C4-2B (cell line): ENCODE results near the gene RAB44.

ENCODE experiments used
- H3K27ac ChIP-seq: fragments of 450-650 bp; 2 replicates; pipeline ENCODE4 v1.5.1; 2017
- ZFX ChIP-seq: fragments of 450-650 bp; IDR thresholded peaks from 2 replicates; pipeline ENCODE4 v1.6.1; 2017
- TF ChIP-seq, protein P1 (sequence below): fragments of 450-650 bp; conservative IDR thresholded peaks from 2 replicates; pipeline ENCODE4 v1.5.1; 2017; ENCODE audit warnings: mild to moderate bottlenecking

RAB44 gene

GRCh38 chr6:36685166-36685924 lies 12.3 kb upstream of the RAB44 start:
- TF ChIP-seq ZFX: no peak
- TF ChIP-seq, protein P1, sequence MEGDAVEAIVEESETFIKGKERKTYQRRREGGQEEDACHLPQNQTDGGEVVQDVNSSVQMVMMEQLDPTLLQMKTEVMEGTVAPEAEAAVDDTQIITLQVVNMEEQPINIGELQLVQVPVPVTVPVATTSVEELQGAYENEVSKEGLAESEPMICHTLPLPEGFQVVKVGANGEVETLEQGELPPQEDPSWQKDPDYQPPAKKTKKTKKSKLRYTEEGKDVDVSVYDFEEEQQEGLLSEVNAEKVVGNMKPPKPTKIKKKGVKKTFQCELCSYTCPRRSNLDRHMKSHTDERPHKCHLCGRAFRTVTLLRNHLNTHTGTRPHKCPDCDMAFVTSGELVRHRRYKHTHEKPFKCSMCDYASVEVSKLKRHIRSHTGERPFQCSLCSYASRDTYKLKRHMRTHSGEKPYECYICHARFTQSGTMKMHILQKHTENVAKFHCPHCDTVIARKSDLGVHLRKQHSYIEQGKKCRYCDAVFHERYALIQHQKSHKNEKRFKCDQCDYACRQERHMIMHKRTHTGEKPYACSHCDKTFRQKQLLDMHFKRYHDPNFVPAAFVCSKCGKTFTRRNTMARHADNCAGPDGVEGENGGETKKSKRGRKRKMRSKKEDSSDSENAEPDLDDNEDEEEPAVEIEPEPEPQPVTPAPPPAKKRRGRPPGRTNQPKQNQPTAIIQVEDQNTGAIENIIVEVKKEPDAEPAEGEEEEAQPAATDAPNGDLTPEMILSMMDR: no peak
- no peak overlapping the region for H3K27ac ChIP-seq

GRCh38 chr6:36685926-36686667 lies 11.5 kb upstream of the RAB44 start:
- no peak overlapping the region for H3K27ac ChIP-seq
- TF ChIP-seq ZFX: no peak
- TF ChIP-seq, protein P1: no peak

DNA sequence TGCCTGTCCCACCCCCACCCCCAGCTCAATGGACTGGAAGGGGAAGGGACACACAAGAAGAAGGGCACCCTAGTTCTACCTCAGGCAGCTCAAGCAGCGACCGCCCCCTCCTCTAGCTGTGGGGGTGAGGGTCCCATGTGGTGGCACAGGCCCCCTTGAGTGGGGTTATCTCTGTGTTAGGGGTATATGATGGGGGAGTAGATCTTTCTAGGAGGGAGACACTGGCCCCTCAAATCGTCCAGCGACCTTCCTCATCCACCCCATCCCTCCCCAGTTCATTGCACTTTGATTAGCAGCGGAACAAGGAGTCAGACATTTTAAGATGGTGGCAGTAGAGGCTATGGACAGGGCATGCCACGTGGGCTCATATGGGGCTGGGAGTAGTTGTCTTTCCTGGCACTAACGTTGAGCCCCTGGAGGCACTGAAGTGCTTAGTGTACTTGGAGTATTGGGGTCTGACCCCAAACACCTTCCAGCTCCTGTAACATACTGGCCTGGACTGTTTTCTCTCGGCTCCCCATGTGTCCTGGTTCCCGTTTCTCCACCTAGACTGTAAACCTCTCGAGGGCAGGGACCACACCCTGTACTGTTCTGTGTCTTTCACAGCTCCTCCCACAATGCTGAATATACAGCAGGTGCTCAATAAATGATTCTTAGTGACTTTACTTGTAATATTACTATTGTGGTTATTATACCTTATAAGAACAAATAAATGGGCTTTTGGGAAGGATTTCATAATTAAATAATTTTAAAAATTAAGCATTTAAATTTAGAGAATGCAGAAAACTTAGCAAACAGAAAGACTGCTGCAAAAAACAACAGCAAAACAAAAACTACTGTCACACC lies 10.7 kb upstream of the RAB44 start:
- TF ChIP-seq ZFX: no peak
- TF ChIP-seq, protein P1: no peak
- H3K27ac ChIP-seq: no peak overlapping the region

GRCh38 chr6:36688063-36688738 lies 9.4 kb upstream of the RAB44 start:
- TF ChIP-seq, protein P1: no peak
- TF ChIP-seq ZFX: no peak
- H3K27ac ChIP-seq: no peak overlapping the region

DNA sequence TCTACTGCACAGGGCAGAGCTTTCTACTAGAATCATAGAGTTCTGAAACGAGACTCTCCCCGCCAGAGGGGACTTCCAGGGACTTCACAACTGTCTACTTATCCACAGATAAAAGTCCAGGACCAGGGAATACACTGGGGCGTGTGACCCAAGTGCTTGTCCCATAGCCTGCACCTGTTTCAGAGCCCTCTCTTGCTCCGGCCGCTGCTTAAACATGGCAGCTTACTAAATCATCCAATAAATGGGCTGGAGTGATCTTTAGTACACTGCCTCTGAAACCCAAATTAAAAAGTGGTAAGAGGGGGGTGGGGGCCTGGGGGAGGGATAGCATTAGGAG lies 8.9 kb upstream of the RAB44 start:
- TF ChIP-seq ZFX: no peak
- TF ChIP-seq, protein P1: no peak
- H3K27ac ChIP-seq: no peak overlapping the region

DNA sequence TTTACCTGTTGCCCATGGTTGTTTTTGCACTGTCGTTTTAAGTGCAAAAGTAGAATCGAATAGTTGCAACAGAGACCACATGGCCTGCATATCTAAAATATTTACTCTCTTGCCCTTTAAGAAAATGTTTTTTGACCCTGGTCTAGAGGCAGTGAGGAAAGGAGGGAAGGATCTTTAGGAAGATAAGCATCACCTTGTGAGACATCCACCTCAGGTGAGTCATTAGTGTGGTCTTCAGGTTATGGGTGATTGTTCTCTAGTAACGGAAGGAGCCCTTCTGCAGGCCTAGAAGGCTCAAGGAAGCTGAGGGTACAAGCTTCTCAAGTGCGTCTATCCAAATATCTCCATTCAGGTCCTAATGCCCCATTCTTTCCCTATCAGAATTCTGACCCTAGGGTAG lies 6.6 kb upstream of the RAB44 start:
- H3K27ac ChIP-seq: no peak overlapping the region
- TF ChIP-seq, protein P1: no peak
- no peak for TF ChIP-seq ZFX
